Measurements from ENCODE around the gene LDLRAD3.

DNA sequence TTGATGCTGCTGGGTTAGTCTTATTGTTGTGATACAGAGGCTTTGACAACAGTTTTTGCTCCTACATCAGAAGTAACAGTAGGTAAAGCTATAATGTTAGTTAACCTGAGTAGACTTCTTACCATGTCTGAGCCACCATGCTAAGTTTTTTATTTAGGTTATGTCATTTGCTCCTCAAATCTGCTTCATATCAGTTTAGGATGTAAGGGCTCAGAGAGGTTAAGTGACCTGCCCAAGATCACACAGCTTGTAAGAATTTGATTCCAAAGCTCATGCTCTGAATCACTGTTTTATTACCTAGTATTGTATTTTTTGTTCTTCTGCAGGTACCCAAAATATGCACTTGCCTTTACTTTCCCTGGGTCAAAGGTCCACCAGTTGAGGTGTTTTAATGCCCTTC is 183.7 kb downstream of the LDLRAD3 start:
- no peak for TF ChIP-seq NRF1 (IDR thresholded peaks at IDR 0.05; ENCODE audit: low read depth, low read length)
- TF ChIP-seq POLR2AphosphoS5 (IDR thresholded peaks at IDR 0.05; ENCODE audit: low read depth, low read length), result no peak
- TF ChIP-seq, protein P1, sequence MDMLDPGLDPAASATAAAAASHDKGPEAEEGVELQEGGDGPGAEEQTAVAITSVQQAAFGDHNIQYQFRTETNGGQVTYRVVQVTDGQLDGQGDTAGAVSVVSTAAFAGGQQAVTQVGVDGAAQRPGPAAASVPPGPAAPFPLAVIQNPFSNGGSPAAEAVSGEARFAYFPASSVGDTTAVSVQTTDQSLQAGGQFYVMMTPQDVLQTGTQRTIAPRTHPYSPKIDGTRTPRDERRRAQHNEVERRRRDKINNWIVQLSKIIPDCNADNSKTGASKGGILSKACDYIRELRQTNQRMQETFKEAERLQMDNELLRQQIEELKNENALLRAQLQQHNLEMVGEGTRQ (IDR thresholded peaks at IDR 0.05; ENCODE audit: borderline replicate concordance, low read depth, low read length), result no peak
- no peak for TF ChIP-seq GABPA (IDR thresholded peaks at IDR 0.05; ENCODE audit: low read depth)
- TF ChIP-seq, protein P2, sequence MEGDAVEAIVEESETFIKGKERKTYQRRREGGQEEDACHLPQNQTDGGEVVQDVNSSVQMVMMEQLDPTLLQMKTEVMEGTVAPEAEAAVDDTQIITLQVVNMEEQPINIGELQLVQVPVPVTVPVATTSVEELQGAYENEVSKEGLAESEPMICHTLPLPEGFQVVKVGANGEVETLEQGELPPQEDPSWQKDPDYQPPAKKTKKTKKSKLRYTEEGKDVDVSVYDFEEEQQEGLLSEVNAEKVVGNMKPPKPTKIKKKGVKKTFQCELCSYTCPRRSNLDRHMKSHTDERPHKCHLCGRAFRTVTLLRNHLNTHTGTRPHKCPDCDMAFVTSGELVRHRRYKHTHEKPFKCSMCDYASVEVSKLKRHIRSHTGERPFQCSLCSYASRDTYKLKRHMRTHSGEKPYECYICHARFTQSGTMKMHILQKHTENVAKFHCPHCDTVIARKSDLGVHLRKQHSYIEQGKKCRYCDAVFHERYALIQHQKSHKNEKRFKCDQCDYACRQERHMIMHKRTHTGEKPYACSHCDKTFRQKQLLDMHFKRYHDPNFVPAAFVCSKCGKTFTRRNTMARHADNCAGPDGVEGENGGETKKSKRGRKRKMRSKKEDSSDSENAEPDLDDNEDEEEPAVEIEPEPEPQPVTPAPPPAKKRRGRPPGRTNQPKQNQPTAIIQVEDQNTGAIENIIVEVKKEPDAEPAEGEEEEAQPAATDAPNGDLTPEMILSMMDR (IDR thresholded peaks at IDR 0.05), result no peak

All from SK-N-SH (cell line).